WTC11 (cell line): Measurements from ENCODE around the gene FABP3.

Experiments used
- ATF2 ChIP-seq: sonication (generic); formaldehyde crosslinking; IDR thresholded peaks from 2 replicates; pipeline ENCODE4 v1.8.1; 2022; ENCODE audit warnings: low read depth, missing genetic modification reagents, borderline replicate concordance
- CBFB ChIP-seq: sonication (generic); formaldehyde crosslinking; IDR thresholded peaks from 2 replicates; pipeline ENCODE4 v1.8.1; 2022; ENCODE audit warnings: mild to moderate bottlenecking, low read depth, missing genetic modification reagents
- CTCF ChIP-seq: fragments of 200-600 bp; IDR thresholded peaks from 2 replicates; pipeline ENCODE4 v1.8.0; 2022; ENCODE audit warnings: antibody characterized with exemption
- E2F1 ChIP-seq: sonication (generic); formaldehyde crosslinking; IDR thresholded peaks from 2 replicates; pipeline ENCODE4 v1.8.0; 2022; ENCODE audit warnings: mild to moderate bottlenecking, missing genetic modification reagents
- ESRRA ChIP-seq: sonication (generic); formaldehyde crosslinking; IDR thresholded peaks from 2 replicates; pipeline ENCODE4 v1.8.1; 2022; ENCODE audit warnings: mild to moderate bottlenecking, missing genetic modification reagents, borderline replicate concordance
- FOXJ3 ChIP-seq: sonication (generic); formaldehyde crosslinking; IDR thresholded peaks from 2 replicates; pipeline ENCODE4 v1.9.0; 2021; ENCODE audit warnings: missing genetic modification reagents, mild to moderate bottlenecking, borderline replicate concordance
- GTF2I ChIP-seq: fragments of 250-450 bp; sonication (Bioruptor Pico); conservative IDR thresholded peaks from 2 replicates; pipeline ENCODE4 v1.4.0; 2021; ENCODE audit warnings: mild to moderate bottlenecking
- MLX ChIP-seq: sonication (generic); formaldehyde crosslinking; IDR thresholded peaks from 2 replicates; pipeline ENCODE4 v1.8.1; 2023; ENCODE audit warnings: mild to moderate bottlenecking, missing genetic modification reagents, moderate library complexity
- NR3C1 ChIP-seq: sonication (generic); formaldehyde crosslinking; conservative IDR thresholded peaks from 2 replicates; pipeline ENCODE4 v1.8.1; 2023; ENCODE audit warnings: low read depth, mild to moderate bottlenecking, missing genetic modification reagents
- PREB ChIP-seq: sonication (generic); formaldehyde crosslinking; IDR thresholded peaks from 2 replicates; pipeline ENCODE4 v1.8.1; 2022; ENCODE audit warnings: mild to moderate bottlenecking, missing genetic modification reagents, moderate library complexity, borderline replicate concordance
- TCF7 ChIP-seq: sonication (generic); formaldehyde crosslinking; IDR thresholded peaks from 2 replicates; pipeline ENCODE4 v1.8.0; 2022; ENCODE audit warnings: mild to moderate bottlenecking, low read depth, missing genetic modification reagents, moderate library complexity
- ZBTB21 ChIP-seq: sonication (generic); formaldehyde crosslinking; IDR thresholded peaks from 2 replicates; pipeline ENCODE4 v1.8.1; 2023; ENCODE audit warnings: mild to moderate bottlenecking, missing genetic modification reagents, borderline replicate concordance
- ZBTB43 ChIP-seq: sonication (generic); formaldehyde crosslinking; IDR thresholded peaks from 2 replicates; pipeline ENCODE4 v1.8.1; 2023; ENCODE audit warnings: mild to moderate bottlenecking, missing genetic modification reagents
- ZNF317 ChIP-seq: sonication (generic); formaldehyde crosslinking; IDR thresholded peaks from 2 replicates; pipeline ENCODE4 v1.8.1; 2023; ENCODE audit warnings: low read depth, mild to moderate bottlenecking, moderate library complexity, missing genetic modification reagents, borderline replicate concordance

GRCh38 chr1:31366796-31367195 lies 6.1 kb downstream of the FABP3 start:
- TF ChIP-seq NR3C1 (CRISPR knock-in tag) (no peak), ATF2 (no peak), E2F1 (CRISPR knock-in tag) (no peak), CBFB (no peak), CTCF (no peak), ZBTB21 (CRISPR knock-in tag) (no peak), ZBTB43 (no peak), ESRRA (CRISPR knock-in tag) (no peak), GTF2I (no peak), ZNF317 (no peak), PREB (CRISPR knock-in tag) (no peak), MLX (CRISPR knock-in tag) (no peak), TCF7 (CRISPR knock-in tag) (no peak), FOXJ3 (no peak)
